Peyer's patch (tissue), 4 donors: ENCODE data around the gene PPP3R2.

ENCODE experiments used
- CTCF ChIP-seq, 6 experiments: fragments of 450-650 bp in 4 of 6; fragments of 200-600 bp in 2 of 6; sonication (generic) in 1 of 6; IDR thresholded peaks; one replicate each; pipeline ENCODE4 v1.5.1; 2017 to 2019; ENCODE audit warnings: antibody characterized with exemption in 6 of 6, mild to moderate bottlenecking in 3 of 6, moderate library complexity in 1 of 6
- POLR2A ChIP-seq, 2 donors: fragments of 450-650 bp; IDR thresholded peaks; one replicate each; pipeline ENCODE4 v1.5.1; 2017; ENCODE audit warnings: antibody characterized with exemption in 2 of 2, mild to moderate bottlenecking in 2 of 2, moderate library complexity in 2 of 2

GRCh38 chr9:101639785-101640665 is 45.3 kb upstream of the PPP3R2 start:
- TF ChIP-seq CTCF (IDR thresholded peaks at IDR 0.05) (no peak), POLR2A (IDR thresholded peaks at IDR 0.05) (no peak)
